GM04503 (cell line): ENCODE data around the gene MGST2.

Experiments
- DNase-seq: peaks from one replicate; pipeline ENCODE4 v3.0.0-alpha.2; 2012; ENCODE audit warnings: low read depth

Gene MGST2

DNA sequence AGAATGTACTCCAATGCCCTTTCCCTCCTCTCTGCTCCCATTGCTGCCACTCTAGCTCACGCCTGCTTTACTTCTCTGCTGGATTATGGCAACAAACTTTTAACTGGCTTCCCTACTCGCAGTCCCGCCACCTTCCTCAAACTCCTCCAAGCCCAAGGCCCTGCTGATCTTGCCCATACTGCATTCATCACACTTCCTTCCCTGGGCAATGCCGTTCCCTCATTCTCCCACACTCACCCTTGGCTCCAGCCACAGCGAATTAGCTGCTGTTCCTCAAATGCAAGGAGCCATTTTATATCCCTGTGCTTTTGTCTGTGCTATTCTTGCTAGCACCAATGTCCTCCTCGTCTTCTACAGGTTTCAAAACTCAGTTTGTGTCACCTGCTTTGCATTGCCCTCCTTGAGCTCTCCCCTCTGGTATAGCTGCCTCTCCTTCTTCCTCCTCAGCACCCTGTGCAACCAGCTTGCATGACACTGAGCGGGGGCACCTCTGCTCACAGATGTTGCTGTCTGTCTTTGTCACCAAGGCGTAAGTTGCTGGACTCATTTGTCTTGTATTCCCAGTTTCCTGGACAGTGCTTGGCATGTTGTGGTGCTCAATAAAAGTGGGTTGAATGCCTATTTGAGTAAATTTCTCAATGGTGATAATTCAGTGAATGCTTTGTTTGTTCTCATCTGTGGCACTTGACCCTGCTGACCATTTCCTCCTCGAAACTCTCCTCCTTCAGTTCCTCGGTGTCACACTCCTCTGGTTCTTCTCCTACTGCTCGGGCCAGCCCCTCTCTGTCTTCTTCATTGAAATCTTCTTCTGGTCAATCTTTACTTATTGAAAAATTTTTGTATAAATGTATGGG, 22.4 kb upstream of the MGST2 start:
- no peak for DNase-seq

DNA sequence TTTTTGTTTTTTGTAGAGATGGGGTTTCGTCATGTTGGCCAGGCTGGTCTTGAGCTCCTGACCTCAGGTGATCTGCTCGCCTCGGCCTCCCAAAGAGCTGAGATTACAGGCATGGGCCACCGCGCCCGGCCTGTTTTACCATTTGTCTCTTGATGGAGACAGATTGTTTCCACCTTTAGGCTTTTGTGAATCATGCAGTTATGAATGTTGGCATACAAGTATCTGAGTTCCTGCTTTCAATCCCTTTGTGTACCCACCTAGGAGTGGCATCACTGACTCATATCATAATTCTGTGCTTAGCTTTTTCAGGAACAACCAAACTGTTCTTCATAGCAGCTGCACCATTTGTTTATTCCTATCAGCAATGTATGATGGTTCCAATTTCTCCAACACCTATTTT, 20.2 kb upstream of the MGST2 start:
- no peak for DNase-seq

DNA sequence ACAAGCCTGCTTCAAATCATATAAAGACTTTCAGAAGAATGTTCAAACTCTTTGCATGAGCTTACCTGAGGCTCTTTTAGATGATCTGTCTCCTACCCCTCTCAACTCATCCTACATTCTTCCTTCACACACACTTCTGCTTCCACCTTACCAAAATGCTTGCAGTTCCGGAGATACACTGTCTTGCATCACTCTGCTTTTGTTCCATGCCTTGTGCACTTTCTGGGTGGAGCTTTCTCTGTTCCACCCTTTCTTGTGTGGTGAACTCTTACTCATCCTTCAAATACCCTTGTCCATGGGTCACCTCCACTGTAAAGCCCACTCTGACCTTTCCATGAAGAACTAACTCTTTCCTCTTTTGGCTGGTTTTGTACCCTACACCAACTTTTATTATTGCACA, 18.4 kb upstream of the MGST2 start:
- no peak for DNase-seq

DNA sequence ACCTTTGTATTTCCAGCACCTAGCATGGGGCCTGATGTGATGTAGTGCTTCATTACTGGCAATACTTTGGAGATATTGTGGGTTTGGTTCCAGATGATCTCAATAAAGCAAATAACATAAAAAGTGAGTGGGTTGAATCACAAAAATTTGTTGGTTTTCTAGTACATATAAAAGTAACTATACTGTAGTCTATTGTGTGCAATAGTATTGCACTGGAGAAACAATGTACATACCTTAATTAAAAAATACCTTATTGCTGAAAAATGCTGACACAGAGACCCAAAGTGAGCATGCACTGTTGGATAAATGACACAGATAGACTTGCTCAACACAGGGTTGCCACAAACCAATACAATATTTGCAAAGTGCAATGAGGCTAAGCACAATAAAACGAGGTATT, 17.7 kb upstream of the MGST2 start:
- no peak for DNase-seq

- no peak for DNase-seq
Observed at GRCh38 chr4:139651282-139652194, 14.1 kb upstream of the MGST2 start.

DNA sequence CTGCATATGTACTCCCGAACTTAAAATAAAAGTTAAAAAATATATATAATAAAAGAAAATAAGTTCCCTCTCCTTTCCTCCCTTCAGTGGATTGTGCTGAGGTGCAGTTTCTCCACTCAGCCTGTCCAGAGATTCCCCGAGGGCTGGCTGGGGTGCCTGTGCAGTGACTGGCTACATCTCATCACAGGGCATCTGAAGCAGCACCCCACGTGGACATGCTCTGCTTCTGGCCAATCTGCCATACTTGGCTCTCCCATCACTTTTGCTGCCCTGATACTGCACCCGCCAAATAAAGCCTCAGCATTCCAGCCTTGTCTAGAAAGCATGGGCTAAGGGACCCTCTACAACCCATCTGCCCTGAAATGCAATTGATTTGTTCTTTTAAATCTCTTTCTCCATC, 11.1 kb upstream of the MGST2 start:
- no peak for DNase-seq

GRCh38 chr4:139655116-139655515, 10.5 kb upstream of the MGST2 start:
- no peak for DNase-seq

DNA sequence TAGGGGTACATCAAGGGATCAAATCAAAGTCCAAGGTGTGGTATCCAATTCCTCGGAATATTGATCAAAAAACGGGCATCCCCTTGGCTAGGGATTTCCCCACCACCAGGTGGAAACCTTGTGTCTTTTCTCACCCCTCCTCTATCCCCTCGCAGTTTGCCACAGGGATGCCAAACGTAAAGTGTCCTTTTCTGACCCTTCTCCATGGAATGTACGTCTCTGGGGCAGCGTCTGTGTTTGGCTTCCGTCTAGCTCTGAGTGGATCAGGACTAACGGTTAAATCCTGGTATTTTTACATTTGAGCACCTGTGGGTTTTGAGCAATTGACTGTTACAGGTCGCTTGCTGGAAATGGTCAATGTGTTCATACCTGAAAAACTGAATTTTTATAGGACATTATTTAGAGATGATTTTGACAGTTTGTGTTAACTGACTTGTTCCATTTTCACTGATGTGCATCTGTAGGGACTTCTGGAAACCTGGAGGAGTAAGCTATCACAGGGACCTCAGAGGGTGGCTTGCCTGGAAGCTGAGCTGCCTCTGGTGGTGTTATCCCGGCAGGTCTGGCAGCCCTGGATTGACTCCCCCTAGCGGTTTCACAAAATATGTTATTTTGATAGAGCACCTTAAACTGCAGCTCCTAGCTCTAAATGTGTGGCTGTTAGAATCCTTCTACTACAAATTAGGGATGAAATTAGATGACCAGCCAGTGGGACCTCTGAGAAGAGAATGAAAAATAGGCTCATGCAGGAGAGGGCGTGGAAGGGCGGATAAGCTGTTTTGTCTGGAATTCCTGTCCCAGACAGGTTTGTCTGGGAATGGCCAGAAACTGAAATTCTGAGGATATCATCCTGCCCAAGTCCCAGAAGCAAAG, 8.8 kb upstream of the MGST2 start:
- no peak for DNase-seq

- DNase-seq, result no peak
Observed at GRCh38 chr4:139658185-139658584, 7.4 kb upstream of the MGST2 start.

DNA sequence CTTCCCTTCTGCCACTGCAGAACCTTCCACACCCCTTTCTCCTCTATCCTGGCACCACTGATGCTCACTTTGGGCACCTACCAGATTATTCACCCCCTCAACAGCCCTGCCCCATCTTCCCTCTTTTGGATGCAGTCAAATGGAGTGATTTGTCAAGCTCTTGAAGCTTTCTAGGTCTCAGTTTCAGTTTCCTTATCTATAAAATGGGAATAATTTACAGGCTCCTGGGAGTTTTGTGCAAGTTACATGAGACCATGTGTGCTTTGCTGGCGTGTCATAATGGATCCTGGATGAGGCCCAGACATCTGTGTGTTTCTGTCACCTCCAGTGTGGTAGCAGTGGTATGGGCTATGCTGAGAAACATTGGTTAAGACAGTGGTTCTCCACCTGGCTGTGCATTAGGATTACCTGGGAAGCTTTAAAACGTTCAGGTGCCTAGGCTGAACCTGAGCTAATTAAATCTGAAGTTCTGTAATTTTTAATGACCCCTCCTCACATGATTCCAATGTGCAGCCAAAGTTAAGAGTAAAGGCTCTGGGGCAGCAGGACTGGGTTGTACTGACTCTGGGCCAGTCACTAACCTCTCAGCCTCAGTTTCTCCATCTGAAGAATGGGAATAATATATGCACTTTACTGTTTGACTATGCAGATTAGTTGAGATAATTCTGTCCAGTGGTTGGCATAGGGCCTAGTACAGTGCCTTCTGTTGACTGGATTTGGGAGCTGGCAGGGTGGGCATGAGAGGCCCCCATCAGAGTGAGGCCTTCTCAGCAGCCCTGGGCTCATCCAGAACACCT, 6.8 kb upstream of the MGST2 start:
- DNase-seq, result no peak

DNA sequence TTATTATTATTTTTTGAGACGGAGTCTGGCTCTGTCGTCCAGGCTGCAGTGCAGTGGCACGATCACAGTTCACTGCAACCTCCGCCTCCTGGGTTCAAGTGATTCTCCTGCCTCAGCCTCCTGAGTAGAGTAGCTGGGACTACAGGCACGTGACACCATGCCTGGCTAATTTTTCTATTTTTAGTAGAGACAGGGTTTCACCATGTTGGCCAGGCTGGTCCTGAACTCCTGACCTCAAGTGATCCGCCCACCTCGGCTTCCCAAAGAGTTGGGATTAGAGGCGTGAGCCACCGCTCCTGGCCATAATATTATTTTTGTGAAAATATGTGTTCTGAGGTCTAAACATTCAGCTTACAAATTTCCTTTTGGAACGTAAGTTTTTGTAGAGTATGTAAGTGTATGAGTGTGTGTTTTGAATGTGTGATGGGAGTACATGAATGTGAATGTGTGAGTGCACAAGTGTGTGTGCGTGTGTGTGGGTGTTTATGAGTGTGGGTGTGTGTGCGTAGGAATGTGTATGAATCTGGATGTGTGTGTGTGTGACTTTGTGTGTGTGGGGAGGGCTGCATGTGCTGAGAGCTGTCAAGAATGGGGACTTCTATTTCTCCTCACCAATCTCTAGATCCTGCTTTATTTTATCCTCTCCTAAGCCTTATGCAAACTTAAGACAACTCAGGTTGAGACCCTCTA, 5.7 kb upstream of the MGST2 start:
- DNase-seq, result no peak

DNA sequence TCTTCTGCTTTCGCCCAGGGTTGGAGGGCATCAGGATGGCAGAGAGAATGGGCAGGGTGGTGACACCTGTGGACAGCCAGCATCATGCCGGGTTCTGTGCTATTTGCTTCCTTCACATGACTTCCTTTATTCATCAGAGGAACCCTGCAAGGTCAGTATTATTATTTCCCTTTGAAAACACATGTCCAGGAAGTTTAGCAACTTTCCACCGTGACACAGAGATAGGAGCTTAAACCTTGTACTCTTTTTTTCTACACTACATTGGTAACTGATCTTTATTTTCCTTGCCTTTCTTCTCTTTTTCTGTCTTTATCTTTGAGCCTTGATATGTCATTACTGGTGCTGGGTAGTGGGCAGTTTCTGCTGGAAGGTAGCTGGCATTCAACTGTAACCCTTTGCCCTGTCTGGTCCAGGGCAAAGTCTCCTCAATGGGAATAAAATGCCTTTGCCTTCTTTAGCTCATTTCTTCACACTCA, 5.0 kb upstream of the MGST2 start:
- no peak for DNase-seq

GRCh38 chr4:139663561-139664138, 2.0 kb upstream of the MGST2 start:
- DNase-seq, result no peak

- no peak for DNase-seq
Observed at GRCh38 chr4:139664442-139664841, 1.2 kb upstream of the MGST2 start.

- DNase-seq, result no peak
Observed at GRCh38 chr4:139665079-139665689, 435 bp upstream of the MGST2 start.

GRCh38 chr4:139666735-139667281, 1.2 kb downstream of the MGST2 start:
- no peak for DNase-seq

- DNase-seq, result no peak
Observed at GRCh38 chr4:139668036-139668435, 2.4 kb downstream of the MGST2 start.

DNA sequence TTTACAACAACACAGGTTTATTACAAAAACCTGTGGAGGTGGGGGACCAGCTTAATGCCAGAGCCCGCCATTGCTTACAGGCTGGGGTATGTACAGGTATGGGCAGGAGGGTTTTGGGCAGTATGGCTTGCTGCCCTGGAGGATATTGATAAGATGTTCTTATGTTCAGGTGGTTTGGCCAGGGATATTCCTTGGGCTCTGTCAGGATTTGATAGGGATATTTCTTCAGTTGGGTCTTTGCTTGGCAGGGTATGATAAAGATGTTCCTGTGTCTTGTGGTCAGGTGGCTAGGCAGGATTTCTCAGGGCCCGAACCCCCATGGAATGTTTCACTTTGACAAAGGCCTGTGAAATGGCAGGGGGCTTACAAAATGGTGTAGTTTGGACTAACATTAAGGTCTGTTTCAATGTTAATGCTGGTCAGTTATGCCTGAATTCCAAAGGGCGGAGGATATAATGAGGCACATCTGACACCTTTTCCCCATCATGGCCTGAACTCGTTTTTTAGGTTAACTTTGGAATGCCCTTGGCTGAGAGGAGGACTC, 3.1 kb downstream of the MGST2 start:
- no peak for DNase-seq

DNA sequence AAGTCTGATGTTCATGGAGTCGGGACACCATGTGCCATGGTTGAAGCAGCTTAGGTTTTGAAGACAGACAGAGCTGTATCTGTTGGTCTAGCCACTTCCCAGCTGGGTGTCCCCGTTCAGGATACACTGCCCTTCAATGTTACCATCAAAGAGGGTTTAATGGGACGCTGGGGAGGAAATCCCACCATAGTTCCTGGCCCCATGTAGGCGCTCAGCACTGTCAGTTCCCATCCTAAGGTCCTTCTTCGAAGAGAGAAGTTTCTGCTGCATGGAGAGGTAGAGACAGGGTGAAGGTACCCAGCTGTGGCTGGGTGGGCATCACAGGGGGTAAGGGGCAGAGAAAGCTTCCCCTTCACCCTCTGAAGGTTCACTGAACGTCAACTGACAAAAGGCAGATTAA, 3.7 kb downstream of the MGST2 start:
- DNase-seq, result no peak
